T47D (cell line): ENCODE data around the gene LCP2.

Experiments
- DNase-seq, 2 experiments: peaks; one replicate each; pipeline versions ENCODE4 v3.0.0 to v3.0.0-alpha.2; 2011 to 2012; ENCODE audit warnings: low read depth in 1 of 2, low spot score in 1 of 2
- JUND ChIP-seq: IDR thresholded peaks from 2 replicates; pipeline ENCODE4 v1.6.1; 2012; ENCODE audit warnings: low read depth
- in situ Hi-C: cut with HindIII; loops from 2 replicates; pipeline ENCODE4 v1.10.0; 2016; ENCODE audit warnings: low sequenced_read_pairs, low pct_unique_long_range_greater_than_20kb

LCP2 gene

DNA sequence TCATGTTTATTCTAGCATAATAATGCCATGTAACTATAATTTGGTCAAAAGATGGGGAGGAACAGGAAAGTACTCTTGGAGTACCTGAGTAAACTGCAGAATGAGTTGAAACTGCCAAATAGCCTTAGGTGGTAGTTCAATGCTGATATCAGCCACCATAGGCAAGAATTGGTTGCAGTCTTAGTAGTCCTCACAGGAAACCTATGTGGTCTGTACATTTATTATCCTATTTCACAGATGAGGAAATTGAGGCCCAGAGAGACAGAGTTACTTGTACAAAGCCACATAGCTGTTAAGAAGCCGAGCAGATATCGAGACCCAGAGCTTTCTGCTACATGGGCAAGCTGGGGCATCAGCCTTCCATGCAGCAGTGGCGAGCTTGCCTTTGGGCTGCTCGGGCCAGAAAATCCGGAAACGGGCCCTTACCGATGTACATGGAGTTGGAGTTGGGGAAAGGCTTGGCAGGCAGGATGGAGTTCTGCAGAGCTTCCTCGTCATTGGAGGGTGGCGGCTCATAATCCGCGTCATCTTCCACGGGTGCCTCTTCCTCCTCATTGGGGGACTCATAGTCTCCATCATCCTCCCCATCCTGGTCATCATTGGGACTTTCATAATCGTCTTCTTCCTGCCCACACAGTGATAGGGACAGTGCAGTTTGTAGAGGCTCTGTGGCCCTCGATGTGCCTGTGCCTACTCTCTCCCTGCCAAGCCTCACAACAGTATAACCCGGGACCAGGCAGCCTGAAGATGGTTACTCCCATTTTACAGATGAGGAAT lies 27.1 kb downstream of the LCP2 start:
- DNase-seq: no peak
- no peak for TF ChIP-seq JUND
- in situ Hi-C loops: no loop called here

GRCh38 chr5:170269579-170269978 lies 28.0 kb downstream of the LCP2 start:
- DNase-seq: no peak
- no peak for TF ChIP-seq JUND
- in situ Hi-C loops: no loop called here

GRCh38 chr5:170268884-170269283 lies 28.7 kb downstream of the LCP2 start:
- DNase-seq: no peak
- TF ChIP-seq JUND: no peak
- in situ Hi-C loops: no loop called here

- TF ChIP-seq JUND: no peak
- in situ Hi-C loops: no loop called here
- DNase-seq: no peak
Observed at GRCh38 chr5:170268153-170268689, 29.4 kb downstream of the LCP2 start.

- TF ChIP-seq JUND: no peak
- in situ Hi-C loops: no loop called here
- DNase-seq: peak; percentile 67 to 78
Observed at GRCh38 chr5:170267431-170268152, 30.0 kb downstream of the LCP2 start.

DNA sequence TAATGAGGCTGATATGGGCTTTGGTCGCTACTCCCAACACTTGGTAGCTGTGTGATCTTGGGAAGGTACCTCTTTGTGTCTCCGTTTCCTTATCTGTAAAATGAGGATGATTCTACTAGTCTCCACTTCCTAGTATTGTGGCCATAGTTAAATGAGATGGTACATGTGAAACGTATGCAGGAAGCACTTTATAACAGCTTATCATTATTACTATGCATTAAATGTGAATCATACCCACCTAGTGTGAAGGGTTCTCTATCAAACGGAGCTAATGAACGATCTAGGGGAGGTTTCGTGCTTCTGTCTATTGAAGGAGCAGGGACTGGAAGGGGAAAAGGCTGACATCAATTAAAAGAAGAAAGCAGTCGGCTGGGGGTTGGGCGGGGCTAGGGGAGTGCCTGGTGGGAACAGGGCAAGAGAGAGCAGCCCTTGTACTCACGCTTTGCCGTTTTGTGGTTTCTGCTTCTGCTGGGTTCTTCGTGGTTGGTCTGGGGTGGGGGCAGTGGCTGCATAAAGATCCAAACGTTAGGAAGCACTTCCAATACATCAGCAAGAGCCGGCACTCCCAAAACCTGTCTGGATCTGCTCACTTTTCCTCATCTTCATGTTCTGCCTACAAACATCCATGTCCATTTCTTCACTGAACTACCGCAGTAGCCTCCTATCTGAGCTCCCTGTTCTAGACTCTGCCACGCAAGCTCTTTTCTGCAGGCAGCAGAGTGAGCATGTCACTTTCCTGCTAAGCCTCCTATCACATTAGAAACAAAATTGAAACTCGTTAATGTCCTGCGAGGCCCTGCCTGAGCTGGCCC lies 30.8 kb downstream of the LCP2 start:
- no peak for TF ChIP-seq JUND
- in situ Hi-C loops: no loop called here
- no peak for DNase-seq

- in situ Hi-C loops: no loop called here
- no peak for TF ChIP-seq JUND
- no peak for DNase-seq
Observed at GRCh38 chr5:170265522-170265921, 32.1 kb downstream of the LCP2 start.

- in situ Hi-C loops: no loop called here
- no peak for DNase-seq
- no peak for TF ChIP-seq JUND
Observed at GRCh38 chr5:170263906-170264305, 33.7 kb downstream of the LCP2 start.

DNA sequence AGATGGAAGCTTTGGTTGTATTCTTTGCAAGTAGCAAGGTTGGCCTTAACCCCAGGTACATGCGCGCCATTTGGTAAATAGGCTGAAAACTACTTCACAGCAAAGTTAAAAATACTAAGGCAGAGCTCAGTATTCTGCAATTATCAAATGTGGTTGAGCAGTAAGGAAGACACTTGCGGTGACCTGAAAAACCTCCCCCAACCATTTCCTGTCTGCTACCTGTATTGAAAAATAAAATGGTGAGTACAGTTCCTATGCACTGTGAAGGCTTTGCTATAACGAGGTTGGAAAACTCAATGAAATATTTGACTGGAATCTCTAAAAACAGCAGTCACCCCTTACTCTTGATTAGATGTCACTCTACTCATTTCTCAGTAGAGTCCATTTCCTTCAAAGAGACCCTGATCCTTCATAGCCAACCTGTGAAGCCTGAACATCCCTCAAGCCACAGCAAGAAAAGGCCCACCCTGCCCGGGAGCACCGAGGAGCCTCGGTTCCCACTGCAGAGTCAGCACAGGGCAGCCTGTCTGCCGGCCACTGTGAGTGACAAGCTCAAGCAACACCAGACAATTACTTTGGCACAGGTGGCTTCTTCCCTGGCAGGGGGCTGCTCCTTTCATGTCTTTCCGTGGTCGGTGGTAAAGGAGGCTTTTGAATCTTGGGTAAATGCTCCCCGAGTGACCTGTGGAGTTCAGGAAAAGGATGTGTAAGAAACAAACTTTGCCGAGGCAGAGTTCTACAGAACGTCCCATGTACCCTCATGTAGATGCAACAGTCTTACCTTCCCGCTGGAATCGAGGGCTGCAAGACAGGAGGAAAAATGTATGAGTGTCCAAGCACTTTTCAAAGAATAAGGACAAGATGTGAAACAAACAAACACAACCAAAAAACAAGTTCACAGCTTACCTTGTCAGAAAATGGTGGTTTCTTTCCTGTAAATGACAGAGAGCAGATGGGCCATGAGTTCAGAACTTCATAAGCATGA lies 35.2 kb downstream of the LCP2 start:
- DNase-seq: no peak
- in situ Hi-C loops: no loop called here
- no peak for TF ChIP-seq JUND

DNA sequence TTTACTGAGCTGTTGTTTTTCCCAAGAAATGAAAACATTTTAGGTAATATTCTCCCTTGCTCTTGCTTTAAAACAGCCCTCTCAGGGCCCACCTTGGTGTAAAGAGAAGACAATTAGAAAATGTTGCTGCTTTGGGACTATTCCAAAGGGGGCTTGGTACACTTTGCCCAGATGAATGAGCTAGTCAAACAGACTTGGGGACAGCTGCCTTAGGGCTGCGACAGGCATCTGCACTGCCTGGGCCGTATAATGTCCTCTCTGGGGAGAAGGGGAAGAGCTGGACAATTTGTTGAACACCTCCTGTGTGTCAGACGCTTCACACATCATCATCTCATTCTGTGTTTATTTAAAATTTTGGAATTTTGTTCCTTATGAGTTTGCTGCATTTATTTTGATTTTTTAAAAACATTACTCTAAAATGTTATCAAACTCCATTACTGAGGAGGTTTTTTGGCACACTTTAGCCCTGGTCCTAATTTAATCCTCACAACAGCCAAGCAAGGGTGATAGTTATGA lies 36.0 kb downstream of the LCP2 start:
- in situ Hi-C loops: no loop called here
- no peak for DNase-seq
- no peak for TF ChIP-seq JUND

DNA sequence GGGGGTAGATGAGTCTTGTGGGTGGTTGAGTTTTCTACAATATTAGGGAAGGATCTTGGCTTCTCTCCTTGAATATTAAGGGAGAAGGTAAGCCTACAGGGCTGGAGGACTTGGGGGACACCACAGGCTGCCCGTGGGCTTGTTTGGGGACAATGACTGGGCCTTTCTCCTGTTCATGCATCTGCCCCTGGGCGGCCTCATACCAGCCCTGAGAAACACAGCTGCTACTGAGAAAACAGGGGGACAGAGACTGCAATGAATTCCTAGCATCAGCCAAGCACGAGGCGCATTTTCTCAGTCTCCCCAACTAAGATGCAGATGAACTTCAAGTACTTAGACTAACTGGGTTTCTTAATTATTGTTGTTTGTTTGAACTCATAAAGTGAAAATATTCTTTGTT lies 40.2 kb downstream of the LCP2 start:
- in situ Hi-C loops: no loop called here
- TF ChIP-seq JUND: no peak

More for the DNA sequence above, 40.2 kb downstream of the LCP2 start:
- DNase-seq: no peak
